ENCODE measurements around the gene SALL2.
A peak's percentile ranks its signal among the peaks of the same experiment; 100 is the strongest.

SALL2 gene

DNA sequence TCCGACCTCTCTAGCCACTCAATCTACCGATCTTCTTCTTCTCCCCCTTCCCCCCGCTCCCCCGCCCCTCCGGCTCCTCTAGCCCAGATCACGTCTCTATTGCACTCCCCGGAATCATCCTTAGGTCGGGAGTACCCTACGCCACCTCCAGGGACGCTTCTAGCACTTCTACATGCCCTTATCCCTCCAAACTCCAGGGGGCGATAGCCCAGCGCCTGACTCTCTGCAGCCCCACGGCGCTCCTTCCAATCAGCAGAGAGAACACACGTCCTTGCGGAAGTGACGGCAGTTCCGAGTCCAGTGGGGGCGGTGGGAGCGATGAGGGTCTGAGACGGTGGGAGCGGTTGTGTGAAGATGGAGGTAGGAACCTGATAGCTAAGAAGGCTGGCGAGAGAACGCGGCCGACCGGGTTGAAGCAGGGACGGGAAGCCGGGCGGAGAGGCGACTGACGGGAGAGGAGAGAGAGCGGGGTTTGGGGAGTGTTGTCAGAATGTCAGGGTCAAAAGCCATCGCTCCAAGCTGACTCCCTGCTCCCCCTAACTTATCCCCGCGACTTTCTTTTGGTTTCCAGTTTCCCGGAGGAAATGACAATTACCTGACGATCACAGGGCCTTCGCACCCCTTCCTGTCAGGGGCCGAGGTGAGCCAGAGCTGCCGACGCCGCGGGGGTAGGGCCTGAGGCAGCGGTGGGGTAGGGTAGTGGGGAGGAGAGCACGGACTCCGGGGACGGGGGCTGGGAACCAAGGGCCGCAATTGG is 49.0 kb downstream of the SALL2 start, which contains the start of the genes RAB2B and TOX4:
RAB2B (minus strand) TSS at position 35 of the 757 bp plus-strand sequence. CDS start 87 bp downstream, outside the sequence.
TOX4 (plus strand) TSS at position 271 of the 757 bp plus-strand sequence; CDS start at position 355, 84 bp downstream.
- peak; percentile 98 for DNase-seq (ENCODE audit: low spot score)

DNA sequence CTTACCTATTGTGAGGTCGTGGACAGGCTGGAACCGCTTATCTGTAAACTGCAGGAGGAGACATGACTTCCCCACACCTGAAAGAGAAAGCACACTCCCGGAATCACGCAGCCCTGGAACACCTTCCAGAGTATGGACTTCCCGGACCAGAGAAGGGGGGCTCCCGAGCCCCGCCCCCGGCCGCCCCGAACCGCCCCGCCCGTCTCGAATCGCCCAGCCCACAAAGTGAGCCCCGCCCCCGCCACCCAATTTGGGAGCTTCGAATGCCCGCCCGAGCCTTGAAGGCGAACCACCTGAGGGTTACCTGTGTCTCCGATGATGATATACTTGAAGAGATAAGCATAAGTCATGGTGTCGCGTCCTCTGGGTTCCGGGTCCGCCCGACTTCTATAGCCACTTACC is 49.6 kb downstream of the SALL2 start:
- no peak for DNase-seq (ENCODE audit: low spot score)

DNA sequence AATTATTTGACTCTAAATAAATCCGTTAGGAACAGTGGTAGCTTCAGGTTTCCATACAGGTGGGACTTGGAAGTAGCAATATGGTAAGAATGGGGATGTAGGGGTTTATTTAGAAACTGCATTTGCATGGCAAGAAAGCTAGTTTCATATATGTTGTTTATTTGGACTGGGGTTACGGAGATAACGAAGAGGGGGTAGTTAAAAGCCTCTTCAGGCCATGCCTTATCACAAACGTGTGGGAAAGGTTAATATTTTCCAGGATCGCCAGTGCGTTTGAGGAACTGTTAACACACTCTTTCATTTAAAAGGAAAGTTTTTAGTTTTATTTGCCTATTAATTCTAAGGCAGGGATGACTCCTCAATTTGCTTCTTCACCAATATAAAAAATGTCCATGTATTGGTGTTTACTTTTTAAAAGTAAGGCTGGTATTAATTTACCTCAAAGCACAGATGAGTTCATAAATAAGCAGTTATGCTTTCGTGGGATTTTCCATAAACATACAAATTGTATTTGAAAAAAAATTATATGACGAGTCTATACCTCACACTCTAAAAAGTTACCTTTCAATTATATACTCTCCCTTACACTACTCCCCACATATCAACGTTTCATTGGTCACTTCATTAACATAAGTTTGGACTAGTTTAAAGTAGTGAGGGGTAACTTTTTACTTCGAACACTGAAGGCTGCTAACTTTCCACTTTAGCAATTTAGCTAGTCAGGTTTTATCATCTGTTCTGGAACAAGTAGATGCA is 50.2 kb downstream of the SALL2 start:
- no peak for DNase-seq (ENCODE audit: low spot score)

Measured in CD4-positive, alpha-beta T cell treated with Interleukin-15 for 4 hours (primary cell).